Measurements from ENCODE around the gene TAB2. TPM values are rescaled to one million over a fixed set of nuclear protein-coding genes. Genes with fewer than 3 reads are reported as not detected.

The TAB2 gene
- 38.0 and 52.0 TPM in 2 replicates for total RNA-seq (2014; rRNA removed; shearing (Covaris generic))

DNA sequence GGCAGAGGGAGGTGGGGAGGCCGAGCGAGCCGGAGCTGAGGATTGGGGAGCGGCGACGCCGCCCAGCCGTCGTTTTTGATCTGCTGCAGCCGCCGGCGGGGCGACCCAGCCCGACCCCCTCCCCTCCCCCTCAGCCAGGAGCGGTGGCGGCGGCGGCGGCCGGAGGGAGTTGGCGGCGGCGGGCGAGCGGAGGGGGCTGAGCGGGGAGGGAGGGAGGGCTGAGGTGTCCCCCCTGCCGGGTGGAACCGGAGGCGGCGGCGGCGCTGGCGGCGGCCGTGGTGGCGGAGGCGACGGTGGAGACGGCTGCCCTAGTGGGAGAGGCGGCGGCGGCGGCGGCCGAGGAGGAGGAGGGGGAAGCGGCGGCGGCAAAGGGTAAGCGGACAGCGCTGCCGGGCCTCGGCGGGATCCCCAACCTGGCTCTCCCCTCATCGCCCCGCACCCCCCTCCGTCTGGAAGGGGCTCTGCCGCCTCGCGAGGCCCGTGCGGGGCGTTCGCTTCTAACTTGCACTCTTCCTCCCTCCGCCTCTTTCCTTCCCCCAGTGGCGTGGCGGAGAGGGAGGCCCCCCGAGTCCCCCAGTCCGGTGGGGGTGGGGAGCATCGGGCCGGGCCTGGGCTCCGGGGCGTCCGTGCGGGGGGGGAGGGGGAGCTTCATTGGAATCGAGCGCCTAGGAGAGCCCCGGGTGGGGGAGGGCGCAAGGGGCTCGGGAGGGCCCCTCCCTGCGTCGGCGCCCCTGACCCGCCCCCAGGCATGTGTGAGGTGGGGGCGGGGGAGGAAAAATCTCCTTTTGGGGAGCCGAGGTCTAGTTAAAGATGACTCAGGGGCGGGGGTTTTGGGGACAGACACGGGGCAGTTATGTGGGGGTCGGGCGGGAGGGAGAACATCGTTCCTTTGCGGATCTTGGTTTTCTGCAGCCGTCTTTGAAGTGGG is at the start of gene TAB2:
Gene TAB2 (plus strand): TSS at position 69 of the 928 bp plus-strand sequence. CDS start 52,286 bp downstream, outside the sequence.
- DNase-seq (ENCODE audit: low spot score) = no peak
- in situ Hi-C loops (cut with HindIII; ENCODE audit: low sequenced_read_pairs) = no loop called here

DNA sequence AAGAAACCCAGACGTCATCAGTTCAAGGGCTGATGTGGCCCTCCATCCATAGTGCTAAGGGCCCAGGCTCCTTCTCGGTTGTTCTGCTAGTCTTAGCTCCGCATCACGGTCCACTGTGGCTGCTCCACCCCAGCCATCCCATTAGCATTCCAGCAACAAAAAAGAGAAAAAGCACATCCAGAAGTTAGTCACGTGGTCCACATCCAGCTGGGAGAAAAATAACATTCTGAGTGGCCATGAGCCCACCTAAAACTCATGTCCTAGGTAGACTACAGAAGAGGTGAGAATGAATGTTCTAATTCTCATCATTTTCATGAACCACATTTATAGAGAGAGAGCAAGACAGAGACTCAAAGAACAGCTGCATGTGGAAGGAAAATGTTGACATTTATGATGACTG is 49.4 kb upstream of the TAB2 start:
- in situ Hi-C loops (cut with HindIII; ENCODE audit: low sequenced_read_pairs) = no loop called here
- no peak for DNase-seq (ENCODE audit: low spot score)

DNA sequence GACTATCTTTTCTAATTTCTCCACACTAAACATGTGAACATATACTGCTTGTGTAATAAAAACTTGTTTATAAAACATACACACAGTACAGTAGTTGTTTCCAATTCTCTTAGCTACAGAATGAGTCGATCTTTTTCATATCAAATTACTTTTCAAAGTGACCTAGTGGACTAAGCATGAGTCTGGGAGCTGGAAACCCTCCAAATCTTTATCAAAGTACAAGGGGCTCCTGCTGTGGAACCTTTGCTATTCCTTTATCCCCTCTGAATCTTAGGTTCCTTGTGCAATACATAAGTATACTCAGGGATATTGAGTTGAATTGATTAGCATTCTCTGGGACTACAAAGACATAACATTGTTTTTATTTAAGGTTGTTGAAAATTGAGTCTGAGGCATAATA is 48.7 kb upstream of the TAB2 start:
- in situ Hi-C loops (cut with HindIII; ENCODE audit: low sequenced_read_pairs) = no loop called here
- DNase-seq (ENCODE audit: low spot score) = no peak

DNA sequence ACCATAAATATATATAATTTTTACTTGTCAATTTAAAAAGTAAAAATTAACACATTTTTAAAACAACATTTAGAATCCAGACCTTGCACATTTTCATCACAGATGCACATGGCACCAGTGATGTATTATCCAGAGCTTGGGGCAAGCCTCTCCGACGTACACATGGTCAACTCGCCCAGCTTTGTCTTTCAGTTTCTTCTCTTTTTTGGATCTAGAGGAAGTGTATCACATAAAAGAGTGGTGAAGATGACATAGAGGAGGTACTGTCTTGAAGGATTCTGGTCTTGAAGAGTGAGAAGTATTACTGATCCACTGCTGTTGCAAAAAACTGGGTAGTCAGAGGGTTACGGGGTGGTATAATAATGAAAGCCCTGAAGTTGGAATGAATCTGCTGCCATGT is 46.9 kb upstream of the TAB2 start:
- in situ Hi-C loops (cut with HindIII; ENCODE audit: low sequenced_read_pairs) = no loop called here
- DNase-seq (ENCODE audit: low spot score) = no peak

DNA sequence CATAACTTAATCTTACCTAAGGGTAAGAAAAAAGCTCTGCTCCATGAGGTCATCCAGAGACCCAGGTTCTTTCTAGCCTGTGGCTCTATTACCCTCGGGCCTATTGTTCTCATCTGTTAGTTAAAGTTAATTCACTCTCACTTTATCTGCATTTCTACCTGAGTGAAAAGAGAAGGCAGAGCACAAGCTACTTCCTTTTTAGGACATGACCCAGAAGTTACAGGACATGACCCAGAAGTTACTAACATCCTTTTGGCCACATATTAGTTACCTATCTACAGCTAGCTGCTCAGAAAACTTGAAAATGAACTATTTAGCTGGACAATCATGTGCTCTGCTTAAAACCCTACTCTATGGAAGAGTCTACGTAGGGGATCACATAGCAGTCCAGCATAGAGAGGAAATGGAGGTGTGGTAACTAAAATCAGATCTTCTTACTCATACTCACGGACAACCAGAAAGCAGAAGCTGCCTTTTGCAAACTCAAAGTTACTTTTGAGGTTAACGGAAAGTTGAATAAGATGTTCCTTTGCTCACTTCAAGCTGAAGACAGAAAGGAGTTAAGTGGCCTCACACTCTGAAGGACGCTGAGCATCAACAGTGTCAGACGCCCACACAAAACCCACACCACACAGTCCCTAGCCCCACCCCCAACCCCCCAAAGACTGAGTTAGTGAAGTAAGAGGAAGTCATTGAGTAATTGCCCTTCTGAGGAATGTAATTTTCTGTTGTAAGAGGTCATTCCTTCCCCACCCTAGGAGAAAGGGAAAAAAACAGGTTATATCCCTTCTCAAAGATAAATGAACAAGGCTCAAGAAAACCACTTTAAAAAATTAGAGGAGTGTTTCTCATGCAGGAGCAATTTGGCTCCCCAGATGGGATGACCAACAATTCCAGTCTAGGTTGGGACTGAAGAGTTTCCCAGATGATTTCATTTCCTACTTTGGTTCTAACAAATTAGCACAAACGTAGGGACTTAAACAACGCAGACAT is 45.9 kb upstream of the TAB2 start:
- no peak for DNase-seq (ENCODE audit: low spot score)
- in situ Hi-C loops (cut with HindIII; ENCODE audit: low sequenced_read_pairs) = no loop called here

GRCh38 chr6:149273318-149273717 is 44.2 kb upstream of the TAB2 start:
- in situ Hi-C loops (cut with HindIII; ENCODE audit: low sequenced_read_pairs) = no loop called here
- peak; percentile 2 for DNase-seq (ENCODE audit: low spot score)

- no peak for DNase-seq (ENCODE audit: low spot score)
- in situ Hi-C loops (cut with HindIII; ENCODE audit: low sequenced_read_pairs) = no loop called here
Observed at GRCh38 chr6:149275621-149276020, 41.9 kb upstream of the TAB2 start.

DNA sequence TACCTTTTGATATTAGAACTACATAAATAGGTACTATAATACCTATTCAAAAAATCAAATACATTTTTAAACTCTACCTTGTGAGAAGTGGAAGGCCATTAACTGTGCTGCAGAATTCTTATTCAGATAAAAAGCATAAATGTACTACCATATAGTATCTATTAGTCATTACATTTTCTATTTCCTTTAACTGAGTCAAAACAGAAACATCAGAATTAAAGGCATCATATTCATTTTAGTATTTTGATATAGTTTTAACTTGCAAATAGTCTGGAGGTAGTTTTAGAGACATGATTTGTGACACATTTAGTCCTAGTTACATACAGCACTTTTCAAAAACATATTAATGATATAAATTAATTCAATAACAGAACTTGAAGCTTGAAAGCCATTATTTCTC is 39.9 kb upstream of the TAB2 start:
- no peak for DNase-seq (ENCODE audit: low spot score)
- in situ Hi-C loops (cut with HindIII; ENCODE audit: low sequenced_read_pairs) = no loop called here

GRCh38 chr6:149278997-149279396 is 38.5 kb upstream of the TAB2 start:
- no peak for DNase-seq (ENCODE audit: low spot score)
- in situ Hi-C loops (cut with HindIII; ENCODE audit: low sequenced_read_pairs) = no loop called here

DNA sequence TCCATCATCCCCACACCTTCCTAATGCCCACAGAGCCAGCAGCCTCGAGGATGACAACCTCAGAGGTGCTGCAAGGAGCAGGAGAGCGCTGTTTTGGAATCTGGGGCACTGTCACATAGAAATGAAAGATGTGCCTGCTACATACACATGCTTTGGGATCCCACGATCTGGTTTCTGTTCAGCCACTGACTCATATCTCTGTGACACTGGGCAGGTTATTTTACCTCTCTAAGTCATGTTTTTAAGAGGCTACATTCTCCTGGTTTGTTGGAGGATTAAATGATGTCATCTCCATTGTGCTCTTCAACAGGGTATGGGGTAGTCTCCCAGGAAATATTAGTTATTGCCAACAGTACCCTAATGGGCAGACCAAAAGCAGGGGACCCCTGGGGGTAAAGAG is 32.6 kb upstream of the TAB2 start:
- in situ Hi-C loops (cut with HindIII; ENCODE audit: low sequenced_read_pairs) = no loop called here
- no peak for DNase-seq (ENCODE audit: low spot score)

- no peak for DNase-seq (ENCODE audit: low spot score)
- in situ Hi-C loops (cut with HindIII; ENCODE audit: low sequenced_read_pairs) = no loop called here
Observed at GRCh38 chr6:149285626-149286025, 31.9 kb upstream of the TAB2 start.

DNA sequence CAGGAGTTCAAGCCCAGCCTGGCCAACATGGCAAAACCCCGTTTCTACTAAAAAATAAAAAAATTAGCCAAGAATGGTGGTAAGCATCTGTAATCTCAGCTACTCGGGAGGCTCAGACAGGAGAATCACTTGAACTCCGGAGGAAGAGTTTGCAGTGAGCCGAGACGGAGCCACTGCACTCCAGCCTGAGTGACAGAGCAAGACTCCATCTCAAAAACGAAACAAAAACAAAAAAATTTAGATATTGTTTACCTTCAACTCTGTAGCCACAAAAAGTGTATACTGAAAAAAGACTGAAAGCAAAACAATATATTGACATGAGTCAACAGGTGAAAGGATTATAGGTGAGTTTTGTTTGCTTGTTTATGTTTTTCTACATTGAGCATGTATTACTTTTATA is 30.6 kb upstream of the TAB2 start:
- in situ Hi-C loops (cut with HindIII; ENCODE audit: low sequenced_read_pairs) = no loop called here
- no peak for DNase-seq (ENCODE audit: low spot score)

- DNase-seq (ENCODE audit: low spot score) = no peak
- in situ Hi-C loops (cut with HindIII; ENCODE audit: low sequenced_read_pairs) = no loop called here
Observed at GRCh38 chr6:149289192-149289781, 28.2 kb upstream of the TAB2 start.

GRCh38 chr6:149289966-149290365 is 27.5 kb upstream of the TAB2 start:
- no peak for DNase-seq (ENCODE audit: low spot score)
- in situ Hi-C loops (cut with HindIII; ENCODE audit: low sequenced_read_pairs) = no loop called here

- DNase-seq (ENCODE audit: low spot score) = no peak
- in situ Hi-C loops (cut with HindIII; ENCODE audit: low sequenced_read_pairs) = no loop called here
Observed at GRCh38 chr6:149293244-149293643, 24.3 kb upstream of the TAB2 start.

DNA sequence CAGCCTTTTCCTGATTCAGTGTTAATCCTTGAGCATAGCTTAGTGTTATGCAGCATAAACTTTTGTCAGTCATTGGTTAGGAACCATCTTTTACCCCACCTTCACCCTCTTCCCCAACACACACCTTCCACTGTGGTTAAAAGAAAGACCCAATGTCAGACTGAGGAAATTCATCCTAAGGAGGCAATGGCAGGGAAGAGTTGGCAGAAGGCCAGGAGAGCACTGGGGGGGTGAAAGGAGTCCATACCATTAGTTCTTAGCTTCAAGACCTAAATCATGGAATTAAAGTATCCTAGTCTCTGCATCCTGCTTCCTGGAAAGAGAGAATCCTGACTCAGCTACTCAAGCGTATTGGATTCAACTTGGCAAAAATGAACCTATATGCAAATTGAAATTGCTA is 16.9 kb upstream of the TAB2 start:
- in situ Hi-C loops (cut with HindIII; ENCODE audit: low sequenced_read_pairs) = no loop called here

DNA sequence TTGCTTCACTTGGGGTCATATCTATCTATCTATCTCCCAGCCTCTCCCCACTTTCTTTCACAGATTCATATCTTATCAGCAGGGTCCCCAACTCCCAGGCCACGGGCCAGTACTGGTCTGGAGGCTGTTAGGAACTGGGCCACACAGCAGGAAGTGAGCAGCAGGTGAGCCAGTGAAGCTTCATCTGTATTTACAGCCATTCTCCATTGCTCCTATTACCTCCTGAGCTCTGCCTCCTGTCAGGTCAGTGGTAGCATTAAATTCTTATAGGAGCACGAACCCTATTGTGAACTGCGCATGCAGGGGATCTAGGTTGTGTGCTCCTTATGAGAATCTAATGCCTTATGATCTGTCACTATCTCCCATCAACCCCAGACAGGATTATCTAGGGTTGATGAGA is 14.8 kb upstream of the TAB2 start:
- in situ Hi-C loops (cut with HindIII; ENCODE audit: low sequenced_read_pairs) = no loop called here
- no peak for DNase-seq (ENCODE audit: low spot score)

More for the DNA sequence above, 16.9 kb upstream of the TAB2 start:
- DNase-seq (ENCODE audit: low spot score) = no peak

- in situ Hi-C loops (cut with HindIII; ENCODE audit: low sequenced_read_pairs) = no loop called here
Observed at GRCh38 chr6:149303468-149303867, 14.0 kb upstream of the TAB2 start.

DNA sequence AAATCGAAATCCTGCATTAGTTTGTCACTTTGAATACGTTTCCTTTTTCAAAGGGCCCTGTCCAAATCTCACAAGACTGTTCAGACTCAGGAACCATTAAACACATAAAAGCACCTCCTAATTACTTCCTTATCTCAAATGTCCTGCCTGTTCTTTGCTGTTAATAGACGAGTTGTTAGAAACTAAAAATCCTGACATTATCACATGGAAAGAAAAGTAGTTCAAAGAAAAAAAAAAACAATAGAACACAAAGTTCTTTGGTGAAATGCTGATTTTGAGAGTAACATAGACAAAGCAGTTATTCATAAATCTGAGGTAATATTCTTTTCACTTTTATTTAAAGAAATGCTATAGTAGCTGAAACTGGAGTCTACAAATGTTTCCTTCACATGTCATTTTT is 12.1 kb upstream of the TAB2 start:
- no peak for DNase-seq (ENCODE audit: low spot score)
- in situ Hi-C loops (cut with HindIII; ENCODE audit: low sequenced_read_pairs) = no loop called here

More at GRCh38 chr6:149303468-149303867, 14.0 kb upstream of the TAB2 start:
- no peak for DNase-seq (ENCODE audit: low spot score)

All from G401 (cell line).